ENCODE measurements around the gene SCNN1G.

SCNN1G gene

GRCh38 chr16:23257682-23258081, 75.1 kb downstream of the SCNN1G start:
- no peak overlapping the region for H3K27ac ChIP-seq (ENCODE audit: low read depth, low read length)
- H3K4me3 ChIP-seq (ENCODE audit: low read depth in 1 of 2, low read length in 2 of 2): no peak overlapping the region
- no peaks in the 10 kb centered on the region for H3K27me3 ChIP-seq (ENCODE audit: control insufficient read depth in 1 of 2, insufficient read depth in 2 of 2, low read length in 2 of 2)
- no peak overlapping the region for H3K9ac ChIP-seq (ENCODE audit: low read depth in 1 of 2, low read length in 2 of 2)
- no peaks in the 10 kb centered on the region for H3K4me1 ChIP-seq (ENCODE audit: control insufficient read depth in 1 of 2, insufficient read depth in 2 of 2, low read length in 2 of 2)
- no peaks in the 10 kb centered on the region for H3K9me3 ChIP-seq (ENCODE audit: control insufficient read depth in 1 of 2, low read length in 2 of 2)
- H3K36me3 ChIP-seq (ENCODE audit: control insufficient read depth in 1 of 2, insufficient read depth in 2 of 2, low read length in 2 of 2): no peaks in the 10 kb centered on the region

- Histone ChIP-seq H3K4me1 (ENCODE audit: control insufficient read depth in 1 of 2, insufficient read depth in 2 of 2, low read length in 2 of 2) (no peaks in the 10 kb centered on the region), H3K4me3 (ENCODE audit: low read depth in 1 of 2, low read length in 2 of 2) (no peak overlapping the region), H3K9ac (ENCODE audit: low read depth in 1 of 2, low read length in 2 of 2) (no peak overlapping the region), H3K27me3 (ENCODE audit: control insufficient read depth in 1 of 2, insufficient read depth in 2 of 2, low read length in 2 of 2) (no peaks in the 10 kb centered on the region), H3K36me3 (ENCODE audit: control insufficient read depth in 1 of 2, insufficient read depth in 2 of 2, low read length in 2 of 2) (no peaks in the 10 kb centered on the region), H3K9me3 (ENCODE audit: control insufficient read depth in 1 of 2, low read length in 2 of 2) (no peaks in the 10 kb centered on the region), H3K27ac (ENCODE audit: low read depth, low read length) (no peak overlapping the region)
Measured at GRCh38 chr16:23258919-23259237, 76.3 kb downstream of the SCNN1G start.

Data from duodenal mucosa (tissue), 2 donors.